ENCODE measurements around the gene ZNF32. TPM values are rescaled to one million over a fixed set of nuclear protein-coding genes. Genes with fewer than 3 reads are reported as not detected.
A peak's percentile ranks its signal among the peaks of the same experiment; 100 is the strongest.
"Not testable (repeated sequence)": the region's sequence is repeated elsewhere in the genome, so short reads cannot be mapped to it uniquely, and the experiment has no call there.

ZNF32 gene
- total RNA-seq, 1 donor: 13.5 TPM

- no peak for DNase-seq (ENCODE audit: low read depth in 2 of 3, low spot score in 2 of 3)
These were observed 8.1 kb downstream of the ZNF32 start for GRCh38 chr10:43640603-43641002.

GRCh38 chr10:43635816-43636215 lies 12.9 kb downstream of the ZNF32 start:
- DNase-seq (ENCODE audit: low read depth in 2 of 3, low spot score in 2 of 3): not testable (repeated sequence)

GRCh38 chr10:43628956-43629355 lies 19.7 kb downstream of the ZNF32 start:
- no peak for DNase-seq (ENCODE audit: low read depth in 2 of 3, low spot score in 2 of 3)

- DNase-seq (ENCODE audit: low read depth in 2 of 3, low spot score in 2 of 3): no peak
These were observed 20.7 kb downstream of the ZNF32 start for GRCh38 chr10:43627942-43628341.

- peak in 2 of 3 donors; percentile 49 to 68 for DNase-seq (ENCODE audit: low read depth in 2 of 3, low spot score in 2 of 3)
These were observed 25.3 kb downstream of the ZNF32 start for GRCh38 chr10:43623351-43623750.

- no peak for DNase-seq (ENCODE audit: low read depth in 2 of 3, low spot score in 2 of 3)
These were observed 26.6 kb downstream of the ZNF32 start for GRCh38 chr10:43622038-43622437.

GRCh38 chr10:43619368-43619767 lies 29.3 kb downstream of the ZNF32 start:
- DNase-seq (ENCODE audit: low read depth in 2 of 3, low spot score in 2 of 3): no peak

GRCh38 chr10:43616697-43617370 lies 31.8 kb downstream of the ZNF32 start:
- no peak for DNase-seq (ENCODE audit: low read depth in 2 of 3, low spot score in 2 of 3)

GRCh38 chr10:43610636-43611035 lies 38.0 kb downstream of the ZNF32 start:
- no peak for DNase-seq (ENCODE audit: low read depth in 2 of 3, low spot score in 2 of 3)

GRCh38 chr10:43607199-43607573 lies 41.5 kb downstream of the ZNF32 start:
- no peak for DNase-seq (ENCODE audit: low read depth in 2 of 3, low spot score in 2 of 3)

GRCh38 chr10:43606323-43607198 lies 42.1 kb downstream of the ZNF32 start, which contains the start of gene ZNF485:
ZNF485 (plus strand) TSS chr10:43606438; CDS start chr10:43607051, 613 bp downstream.
- peak in 2 of 3 donors; percentile 48 to 66 for DNase-seq (ENCODE audit: low read depth in 2 of 3, low spot score in 2 of 3)

- DNase-seq (ENCODE audit: low read depth in 2 of 3, low spot score in 2 of 3): no peak
These were observed 42.8 kb downstream of the ZNF32 start for GRCh38 chr10:43605850-43606322.

GRCh38 chr10:43601576-43601975 lies 47.1 kb downstream of the ZNF32 start:
- not testable (repeated sequence) for DNase-seq (ENCODE audit: low read depth in 2 of 3, low spot score in 2 of 3)

- DNase-seq (ENCODE audit: low read depth in 2 of 3, low spot score in 2 of 3): peak in 1 of 3 donors; percentile 71
These were observed 49.3 kb downstream of the ZNF32 start for GRCh38 chr10:43599333-43599732.

GRCh38 chr10:43598446-43598845 lies 50.2 kb downstream of the ZNF32 start:
- DNase-seq (ENCODE audit: low read depth in 2 of 3, low spot score in 2 of 3): no peak

- DNase-seq (ENCODE audit: low read depth in 2 of 3, low spot score in 2 of 3): no peak
These were observed 52.1 kb downstream of the ZNF32 start for GRCh38 chr10:43596546-43596945.

- DNase-seq (ENCODE audit: low read depth in 2 of 3, low spot score in 2 of 3): peak in 1 of 3 donors; percentile 14
These were observed 52.9 kb downstream of the ZNF32 start for GRCh38 chr10:43595739-43596298.

GRCh38 chr10:43594944-43595589 lies 53.6 kb downstream of the ZNF32 start:
- DNase-seq (ENCODE audit: low read depth in 2 of 3, low spot score in 2 of 3): peak in 2 of 3 donors; percentile 56 to 71

All from hematopoietic multipotent progenitor cell (in vitro differentiated cells).